Activated T-helper 17 cell treated with anti-CD3 and anti-CD28 coated beads, Interleukin-2, amount 50 U/mL, for 72 hours (primary cell): Measurements from ENCODE around the gene TET1. TPM values are rescaled to one million over a fixed set of nuclear protein-coding genes. Genes with fewer than 3 reads are reported as not detected.
"Not testable (repeated sequence)": the region's sequence is repeated elsewhere in the genome, so short reads cannot be mapped to it uniquely, and the experiment has no call there.

Experiments
- ATAC-seq: fragments of 150-1000 bp; cut with Tn5 transposase; replicated peaks from 2 replicates; pipeline ENCODE4 v1.10.0; 2021; ENCODE audit warnings: mild to moderate bottlenecking, moderate library complexity
- H3K27ac Mint-ChIP-seq: one replicate; pipeline ENCODE4 v1.8.0; 2022; ENCODE audit warnings: mixed read lengths
- H3K27me3 Mint-ChIP-seq: one replicate; pipeline ENCODE4 v1.8.0; 2022; ENCODE audit warnings: mixed read lengths
- H3K36me3 Mint-ChIP-seq: one replicate; pipeline ENCODE4 v1.8.0; 2022; ENCODE audit warnings: low read depth, mild to moderate bottlenecking, mixed read lengths
- H3K4me1 Mint-ChIP-seq: one replicate; pipeline ENCODE4 v1.8.0; 2022; ENCODE audit warnings: mixed read lengths
- H3K4me3 Mint-ChIP-seq: one replicate; pipeline ENCODE4 v1.8.0; 2022; ENCODE audit warnings: mild to moderate bottlenecking, mixed read lengths
- H3K9me3 Mint-ChIP-seq: one replicate; pipeline ENCODE4 v1.8.0; 2022; ENCODE audit warnings: mixed read lengths
- total RNA-seq, 2 donors: library from RNA; stranded (reverse); gene quantifications; one replicate each; pipeline ENCODE4 v1.2.3, GENCODE V29; 2022

Gene TET1
- total RNA-seq, 2 donors from 2014 or later = 0.86 to 0.87 TPM

DNA sequence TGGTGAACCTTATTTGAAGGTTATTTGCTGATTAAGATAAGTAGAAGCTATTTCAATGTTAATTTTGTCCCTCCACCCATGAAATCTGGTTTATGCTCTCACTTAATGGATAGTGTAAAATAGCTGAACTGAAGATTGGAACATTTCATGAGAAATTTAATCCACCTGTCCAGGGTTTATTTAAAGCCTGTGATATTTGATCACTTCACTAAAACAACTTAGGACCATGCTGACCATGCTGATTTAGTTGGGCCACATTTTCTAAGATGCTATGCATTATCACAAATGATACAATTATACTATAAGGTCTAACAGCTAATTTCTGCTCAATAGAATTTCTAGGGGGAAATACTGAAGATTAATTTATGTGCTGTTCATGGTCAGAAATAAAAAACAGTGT, 53.8 kb downstream of the TET1 start:
- H3K9me3 Mint-ChIP-seq, ATAC-seq, H3K27ac Mint-ChIP-seq, H3K36me3 Mint-ChIP-seq, H3K4me1 Mint-ChIP-seq, H3K27me3 Mint-ChIP-seq, H3K4me3 Mint-ChIP-seq: not testable (repeated sequence)

- not testable (repeated sequence) for H3K27me3 Mint-ChIP-seq, ATAC-seq, H3K9me3 Mint-ChIP-seq, H3K4me1 Mint-ChIP-seq, H3K4me3 Mint-ChIP-seq, H3K36me3 Mint-ChIP-seq, H3K27ac Mint-ChIP-seq
These were observed 57.6 kb downstream of the TET1 start for GRCh38 chr10:68617691-68618090.

DNA sequence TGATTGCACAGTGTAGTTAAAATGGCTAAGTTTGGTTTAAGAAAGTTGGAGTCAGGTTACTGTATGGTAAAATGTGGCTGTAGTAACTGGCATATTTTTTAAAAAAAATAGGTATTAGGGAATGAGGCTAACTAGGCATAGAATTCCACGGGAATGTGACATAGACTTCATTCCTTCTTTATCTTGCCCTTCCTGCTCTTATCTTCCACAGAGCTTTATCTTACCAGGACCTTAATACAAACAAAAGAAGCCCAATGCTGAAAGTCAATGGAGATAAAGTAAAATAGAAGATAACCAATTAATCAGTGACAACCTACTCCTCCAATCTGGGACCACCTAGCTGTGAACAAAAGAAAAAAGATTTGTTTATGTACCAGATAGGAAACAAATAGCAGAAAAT, 58.1 kb downstream of the TET1 start:
- Mint-ChIP-seq H3K27me3 (no peaks in the 10 kb centered on the region), H3K36me3 (no peaks in the 10 kb centered on the region), H3K27ac (no peak overlapping the region), H3K4me3 (no peak overlapping the region), H3K4me1 (no peaks in the 10 kb centered on the region), H3K9me3 (no peaks in the 10 kb centered on the region)
- no peak for ATAC-seq

- no peak overlapping the region for H3K27ac Mint-ChIP-seq
- no peak overlapping the region for H3K4me3 Mint-ChIP-seq
- no peaks in the 10 kb centered on the region for H3K36me3 Mint-ChIP-seq
- ATAC-seq = no peak
- no peaks in the 10 kb centered on the region for H3K27me3 Mint-ChIP-seq
- H3K4me1 Mint-ChIP-seq = no peaks in the 10 kb centered on the region
- H3K9me3 Mint-ChIP-seq = no peaks in the 10 kb centered on the region
These were observed 59.5 kb downstream of the TET1 start for GRCh38 chr10:68619595-68619994.

DNA sequence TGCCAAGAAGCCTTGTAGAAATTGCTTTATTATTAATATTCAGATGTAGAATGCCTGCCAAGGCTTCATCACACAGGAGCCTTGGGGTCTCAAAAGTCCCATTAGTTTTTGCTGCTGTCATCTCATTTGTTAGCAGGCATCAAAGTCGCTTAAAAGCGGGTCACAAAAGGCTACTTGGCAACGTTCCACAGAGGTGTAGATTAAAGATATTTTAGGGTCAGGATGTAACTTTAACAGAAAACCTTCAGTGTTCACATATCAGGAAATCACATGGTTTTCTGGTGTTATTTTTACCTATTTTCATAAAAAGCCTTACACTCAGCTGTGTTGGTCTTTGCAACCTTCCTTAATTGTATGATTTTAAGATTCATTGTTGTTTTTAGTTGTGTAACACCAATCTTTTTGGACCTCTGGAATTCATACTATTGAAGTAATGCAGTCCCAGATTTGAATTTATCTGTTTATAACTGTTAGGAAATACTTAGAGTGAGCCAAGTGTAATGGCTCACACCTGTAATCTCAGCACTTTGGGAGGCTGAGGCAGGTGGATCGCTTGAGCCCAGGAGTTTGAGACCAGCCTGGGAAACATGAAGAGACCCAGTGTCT, 65.3 kb downstream of the TET1 start:
- Mint-ChIP-seq H3K4me3 (peak overlapping the region; percentile 21), H3K36me3 (no peaks in the 10 kb centered on the region), H3K27ac (peak overlapping the region; percentile 73), H3K27me3 (no peaks in the 10 kb centered on the region), H3K9me3 (no peaks in the 10 kb centered on the region), H3K4me1 (peaks cover 15% of the 10 kb centered on the region)
- ATAC-seq = no peak

- Mint-ChIP-seq H3K4me1 (peaks cover 15% of the 10 kb centered on the region), H3K9me3 (no peaks in the 10 kb centered on the region), H3K27ac (peak overlapping the region; percentile 6), H3K36me3 (no peaks in the 10 kb centered on the region), H3K4me3 (peak overlapping the region; percentile 1), H3K27me3 (no peaks in the 10 kb centered on the region)
- no peak for ATAC-seq
These were observed 68.5 kb downstream of the TET1 start for GRCh38 chr10:68628576-68629127.

DNA sequence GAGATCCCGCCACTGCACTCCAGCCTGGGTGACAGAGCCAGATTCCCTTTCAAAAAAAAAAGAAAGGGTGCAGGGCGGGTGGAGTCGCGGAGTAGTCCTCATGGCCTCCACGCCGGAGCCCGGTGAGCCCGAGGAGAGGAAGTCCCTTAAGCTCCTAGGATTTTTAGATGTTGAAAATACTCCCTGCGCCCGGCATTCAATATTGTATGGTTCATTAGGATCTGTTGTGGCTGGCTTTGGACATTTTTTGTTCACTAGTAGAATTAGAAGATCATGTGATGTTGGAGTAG, 72.1 kb downstream of the TET1 start:
- not testable (repeated sequence) for ATAC-seq, H3K36me3 Mint-ChIP-seq, H3K4me3 Mint-ChIP-seq, H3K27me3 Mint-ChIP-seq, H3K9me3 Mint-ChIP-seq, H3K27ac Mint-ChIP-seq
- H3K4me1 Mint-ChIP-seq = peaks cover 10% of the 10 kb centered on the region

GRCh38 chr10:68633281-68633680, 73.1 kb downstream of the TET1 start:
- Mint-ChIP-seq H3K4me1 (peaks cover 9% of the 10 kb centered on the region), H3K36me3 (no peaks in the 10 kb centered on the region), H3K27ac (no peak overlapping the region), H3K27me3 (no peaks in the 10 kb centered on the region), H3K9me3 (no peaks in the 10 kb centered on the region), H3K4me3 (no peak overlapping the region)
- ATAC-seq = no peak

DNA sequence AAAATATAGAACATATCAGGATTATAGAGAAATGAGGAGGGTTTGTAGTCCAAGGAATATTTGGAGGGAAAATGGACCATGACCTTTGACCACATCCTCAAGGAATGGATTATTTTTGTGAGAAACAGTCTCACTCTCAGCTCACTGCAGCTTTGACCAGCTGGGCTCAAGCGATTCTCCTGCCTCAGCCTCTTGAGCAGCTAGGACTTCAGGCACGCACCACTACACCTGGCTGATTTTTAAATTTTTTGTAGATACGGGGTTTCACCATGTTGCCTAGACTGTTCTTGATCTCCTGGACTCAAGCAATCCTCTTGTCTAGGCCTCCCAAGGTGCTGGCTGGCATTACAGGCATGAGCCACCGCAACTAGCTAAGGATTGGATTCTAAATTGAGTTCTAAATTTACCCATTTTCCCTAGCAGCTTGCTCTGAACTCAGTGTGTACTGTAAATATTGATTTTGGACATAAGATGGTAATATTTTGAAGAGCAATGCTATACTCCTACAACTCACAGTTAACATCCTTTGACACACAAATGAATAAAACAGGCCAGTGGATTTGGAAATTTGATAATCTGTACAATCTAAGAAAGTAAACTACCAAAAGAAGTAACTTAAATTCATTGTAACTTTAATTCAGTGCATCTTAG, 73.8 kb downstream of the TET1 start:
- Mint-ChIP-seq H3K9me3 (no peaks in the 10 kb centered on the region), H3K36me3 (no peaks in the 10 kb centered on the region), H3K4me3 (no peak overlapping the region), H3K27me3 (no peaks in the 10 kb centered on the region), H3K4me1 (peaks cover 4% of the 10 kb centered on the region), H3K27ac (no peak overlapping the region)
- no peak for ATAC-seq

DNA sequence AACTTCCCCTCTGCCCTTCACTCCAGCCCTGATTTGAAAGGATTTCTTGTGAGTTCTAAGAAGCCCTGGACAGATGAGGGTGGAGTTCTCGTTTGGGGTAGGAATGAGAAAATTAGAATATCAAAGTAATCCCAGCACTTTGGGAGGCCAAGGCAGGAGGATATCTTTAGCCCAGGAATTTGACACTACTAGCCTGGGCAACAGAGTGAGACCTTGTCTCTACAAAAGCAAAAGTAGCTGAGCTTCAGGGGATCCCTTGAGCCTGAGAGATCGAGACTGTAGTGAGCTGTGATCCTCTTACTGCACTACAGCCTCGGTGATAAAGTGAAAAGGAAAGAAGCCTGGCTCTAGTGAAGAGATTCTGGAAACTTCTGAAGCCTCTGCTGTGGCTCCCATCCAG, 76.2 kb downstream of the TET1 start:
- Mint-ChIP-seq H3K4me3 (no peak overlapping the region), H3K36me3 (no peaks in the 10 kb centered on the region), H3K27me3 (no peaks in the 10 kb centered on the region), H3K4me1 (no peaks in the 10 kb centered on the region), H3K9me3 (no peaks in the 10 kb centered on the region), H3K27ac (no peak overlapping the region)
- ATAC-seq = no peak

DNA sequence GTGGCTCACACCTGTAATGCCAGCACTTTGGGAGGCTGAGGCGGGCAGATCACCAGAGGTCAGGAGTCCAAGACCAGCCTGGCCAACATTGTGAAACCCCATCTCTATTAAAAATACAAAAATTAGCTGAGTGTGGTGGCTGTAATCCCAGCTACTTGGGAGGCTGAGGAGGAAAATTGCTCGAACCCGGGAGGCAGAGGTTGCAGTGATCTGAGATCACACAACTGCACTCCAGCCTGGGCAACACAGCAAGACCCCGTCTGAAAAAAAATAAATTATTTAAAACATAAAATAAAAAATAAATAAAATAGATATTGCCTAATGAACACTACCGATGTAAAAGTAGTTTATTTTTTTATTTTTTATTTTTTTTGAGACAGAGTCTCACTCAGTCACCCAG, 83.4 kb downstream of the TET1 start:
- not testable (repeated sequence) for H3K4me3 Mint-ChIP-seq, H3K4me1 Mint-ChIP-seq, H3K9me3 Mint-ChIP-seq, H3K27ac Mint-ChIP-seq, H3K27me3 Mint-ChIP-seq, ATAC-seq
- peaks cover 16% of the 10 kb centered on the region for H3K36me3 Mint-ChIP-seq

GRCh38 chr10:68647672-68648341, 87.7 kb downstream of the TET1 start:
- peaks cover 16% of the 10 kb centered on the region for H3K36me3 Mint-ChIP-seq
- no peaks in the 10 kb centered on the region for H3K9me3 Mint-ChIP-seq
- H3K27ac Mint-ChIP-seq = no peak overlapping the region
- no peaks in the 10 kb centered on the region for H3K27me3 Mint-ChIP-seq
- H3K4me3 Mint-ChIP-seq = no peak overlapping the region
- H3K4me1 Mint-ChIP-seq = peaks cover 4% of the 10 kb centered on the region
- no peak for ATAC-seq

DNA sequence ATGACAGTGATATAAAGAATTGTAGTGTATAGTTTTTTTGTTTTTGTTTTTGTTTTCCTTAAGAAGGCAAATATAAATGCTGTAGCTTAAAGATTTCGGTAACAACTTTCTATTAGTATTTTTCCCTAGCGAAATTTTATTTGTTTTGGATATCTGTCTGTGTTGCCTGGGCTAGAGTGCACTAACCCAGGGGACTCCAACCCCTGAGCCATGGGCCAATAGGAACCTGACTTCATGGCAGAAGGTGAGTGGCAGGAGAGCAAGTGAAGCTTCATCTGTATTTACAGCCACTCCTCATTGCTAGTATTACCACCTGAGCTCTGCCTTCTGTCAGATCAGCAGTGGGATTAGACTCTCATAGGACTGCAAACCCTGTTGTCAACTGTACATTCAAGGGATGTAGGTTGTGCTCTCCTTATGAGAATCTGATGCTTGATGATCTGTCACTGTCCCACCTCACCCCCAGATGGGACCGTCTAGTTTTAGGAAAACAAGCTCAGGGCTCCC, 95.5 kb downstream of the TET1 start:
- no peak overlapping the region for H3K27ac Mint-ChIP-seq
- no peaks in the 10 kb centered on the region for H3K9me3 Mint-ChIP-seq
- ATAC-seq = no peak
- no peak overlapping the region for H3K4me3 Mint-ChIP-seq
- no peaks in the 10 kb centered on the region for H3K27me3 Mint-ChIP-seq
- no peaks in the 10 kb centered on the region for H3K36me3 Mint-ChIP-seq
- H3K4me1 Mint-ChIP-seq = no peaks in the 10 kb centered on the region

DNA sequence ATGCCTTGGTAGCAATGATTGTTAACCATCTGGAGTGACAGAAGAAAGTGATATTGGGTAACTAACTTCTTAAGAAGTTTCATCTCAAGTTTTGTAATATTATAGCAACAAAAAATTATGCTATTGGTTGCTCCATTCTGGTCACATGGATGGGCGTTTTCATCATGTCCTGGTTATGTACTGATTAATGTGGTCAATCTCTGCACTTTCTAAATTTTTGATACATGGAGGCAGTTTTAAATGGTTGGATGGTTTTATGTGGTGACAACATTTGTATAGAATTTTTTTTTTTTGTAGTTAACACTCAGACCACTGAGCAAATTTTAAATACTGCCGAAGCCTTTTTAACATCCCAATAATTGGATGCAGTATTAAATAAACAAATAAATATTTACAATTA, 105.7 kb downstream of the TET1 start:
- Mint-ChIP-seq H3K27ac (no peak overlapping the region), H3K9me3 (no peaks in the 10 kb centered on the region)
- ATAC-seq = no peak

GRCh38 chr10:68666280-68666760, 106.2 kb downstream of the TET1 start:
- H3K4me1 Mint-ChIP-seq = no peaks in the 10 kb centered on the region
- H3K27ac Mint-ChIP-seq = no peak overlapping the region
- no peaks in the 10 kb centered on the region for H3K27me3 Mint-ChIP-seq
- peaks cover 13% of the 10 kb centered on the region for H3K36me3 Mint-ChIP-seq
- H3K9me3 Mint-ChIP-seq = no peaks in the 10 kb centered on the region
- no peak overlapping the region for H3K4me3 Mint-ChIP-seq
- ATAC-seq = peak; percentile 57

More for the DNA sequence above, 105.7 kb downstream of the TET1 start:
- Mint-ChIP-seq H3K27me3 (no peaks in the 10 kb centered on the region), H3K36me3 (peaks cover 13% of the 10 kb centered on the region), H3K4me3 (no peak overlapping the region), H3K4me1 (no peaks in the 10 kb centered on the region)
